NOMO-1 treated with dmso at 0.1 percent for 144 hours (cell line): Measurements from ENCODE around the gene SPOCK3.

Experiments
- DNase-seq: peaks from one replicate; lab custom pipeline; 2025; ENCODE audit not compliant: unreplicated experiment; lab: John Stamatoyannopoulos, UW

SPOCK3 gene

DNA sequence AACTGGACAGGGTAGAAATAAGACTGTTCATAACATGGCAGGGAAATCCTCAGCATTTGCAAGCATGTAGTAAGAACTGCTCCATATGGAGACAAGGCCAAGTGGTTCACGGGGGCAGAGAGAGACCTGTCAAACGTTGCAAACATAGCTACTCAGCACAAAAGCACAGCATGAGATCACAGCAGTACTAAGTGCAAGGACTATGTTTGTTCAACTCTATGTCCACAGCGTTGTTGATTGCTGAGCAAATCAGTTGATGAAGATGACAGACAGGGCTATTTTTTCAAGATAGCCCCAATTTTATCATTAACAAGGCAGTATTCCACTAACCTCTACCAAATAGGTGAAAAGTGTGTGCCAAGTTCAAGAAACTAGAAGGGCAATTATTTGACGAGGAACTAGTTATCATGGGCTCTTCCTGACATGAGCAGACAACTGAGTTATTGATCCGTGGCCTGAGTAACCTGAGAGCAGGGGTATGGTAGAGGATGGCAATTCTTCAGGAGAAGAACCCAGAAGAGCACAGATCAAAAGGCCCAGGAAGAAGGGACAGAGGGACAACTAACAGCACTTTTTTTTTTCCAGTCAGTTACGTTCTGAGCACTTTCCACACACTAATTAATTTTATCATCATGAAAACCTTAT is 57.4 kb downstream of the SPOCK3 start:
- no peak for DNase-seq

DNA sequence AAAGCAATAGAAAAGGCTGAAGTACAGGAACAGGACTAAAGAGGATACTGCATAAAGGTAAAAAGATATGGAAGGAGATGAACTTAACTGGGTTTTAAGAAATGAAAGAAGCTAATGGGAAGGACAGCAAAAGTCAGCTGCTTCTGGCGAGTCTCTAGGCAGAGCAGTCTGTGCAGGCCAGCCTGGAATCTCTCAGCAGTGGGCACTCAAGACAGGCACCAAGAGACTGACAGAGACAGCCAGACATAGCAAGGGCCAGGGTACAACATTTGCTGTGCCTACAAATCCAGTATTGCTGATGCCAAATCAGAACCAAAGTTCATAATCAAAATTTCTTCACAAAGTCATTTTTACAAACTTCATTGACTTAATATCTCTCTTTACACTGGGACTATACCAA is 62.4 kb downstream of the SPOCK3 start:
- no peak for DNase-seq

DNA sequence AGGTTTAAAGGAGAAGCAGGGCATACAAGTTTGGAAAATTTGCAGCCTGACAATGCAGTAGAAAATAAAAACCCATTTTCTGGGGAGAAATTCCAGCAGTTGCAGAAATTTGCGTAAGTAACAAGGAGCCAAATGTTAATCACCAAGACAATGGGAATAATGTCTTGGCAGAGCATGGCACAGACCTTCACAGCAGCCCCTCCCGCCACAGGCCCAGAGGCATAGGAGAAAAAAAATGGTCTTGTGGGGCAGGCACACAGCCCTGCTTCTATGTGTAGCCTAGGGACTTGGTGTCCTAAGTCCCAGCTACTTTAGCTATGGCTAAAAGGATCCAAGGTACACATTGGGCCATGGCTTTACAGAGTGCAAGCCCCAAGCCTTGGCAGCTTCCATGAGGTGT is 65.7 kb downstream of the SPOCK3 start:
- DNase-seq = no peak

DNA sequence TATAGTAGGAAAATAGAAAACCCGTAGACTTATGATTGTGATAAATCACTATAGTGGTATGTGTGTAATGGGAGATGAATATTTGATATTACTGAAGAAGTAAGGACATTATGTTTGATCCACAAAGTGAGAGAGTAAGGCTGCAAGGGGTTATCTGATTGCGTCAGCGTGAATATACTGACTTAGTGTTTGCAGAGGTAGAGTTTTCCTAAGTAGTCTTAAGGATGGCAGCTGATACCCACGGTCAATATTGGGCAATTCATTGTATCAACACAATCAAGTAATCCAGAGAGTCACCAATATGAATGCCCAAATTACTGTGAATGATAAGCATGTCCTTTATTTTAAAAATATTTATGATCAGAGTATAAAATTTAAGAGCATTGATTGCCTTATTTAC is 83.7 kb downstream of the SPOCK3 start:
- no peak for DNase-seq

DNA sequence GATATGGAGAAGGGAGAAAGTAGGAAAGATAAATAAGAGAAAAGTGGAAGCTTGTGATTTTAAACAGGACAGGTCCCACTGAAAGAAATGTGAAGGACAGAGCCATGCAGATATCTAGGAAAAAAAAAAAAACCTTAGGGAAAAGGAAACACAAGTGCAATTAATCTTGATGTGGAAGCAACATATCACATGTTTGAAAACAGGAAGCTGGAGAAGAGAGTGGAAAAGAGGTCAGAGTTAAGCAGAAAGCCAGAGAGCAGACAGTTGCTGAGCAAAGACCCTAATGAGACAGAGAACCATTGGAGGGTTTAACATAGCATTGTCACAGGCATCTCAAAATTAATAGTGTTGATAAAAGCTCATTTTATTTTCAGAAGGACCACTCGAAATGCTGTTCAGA is 89.7 kb downstream of the SPOCK3 start:
- DNase-seq = no peak

DNA sequence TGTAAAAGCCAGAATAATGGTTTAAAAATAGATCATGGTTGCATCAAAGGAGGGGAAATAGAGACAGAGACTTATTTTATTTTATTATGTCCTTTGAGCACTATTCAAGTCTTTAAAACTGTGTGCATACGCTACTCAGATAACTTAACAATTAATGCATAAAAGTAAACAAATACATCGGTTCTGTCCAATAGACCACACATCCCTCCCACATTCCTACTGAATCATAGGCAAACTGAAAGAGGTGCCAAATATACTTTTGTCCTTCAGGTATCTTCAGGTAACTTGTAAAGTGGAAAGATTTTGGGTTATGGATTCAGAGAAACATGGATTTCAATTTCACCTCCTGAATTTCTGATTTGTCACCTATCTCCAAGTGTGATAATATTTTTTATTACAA is 91.3 kb downstream of the SPOCK3 start:
- DNase-seq = no peak

DNA sequence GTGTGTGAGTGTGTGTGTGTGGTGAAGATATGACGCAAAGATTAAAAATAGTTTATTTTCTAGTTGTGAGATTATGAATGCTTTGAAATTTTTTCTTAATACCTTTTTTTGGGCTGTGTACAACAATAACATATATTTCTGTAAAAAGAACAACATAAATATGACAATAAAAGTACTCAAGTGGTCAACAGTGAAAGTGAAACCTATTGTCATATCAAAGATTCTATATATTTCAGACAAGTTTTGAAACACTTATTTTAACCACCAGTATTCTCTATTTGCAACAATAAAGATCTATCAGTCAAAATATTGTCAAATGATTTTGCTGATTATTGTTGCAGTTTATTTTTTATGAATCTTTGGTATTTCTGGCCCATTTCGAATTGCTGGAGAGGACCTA is 98.0 kb downstream of the SPOCK3 start:
- no peak for DNase-seq

DNA sequence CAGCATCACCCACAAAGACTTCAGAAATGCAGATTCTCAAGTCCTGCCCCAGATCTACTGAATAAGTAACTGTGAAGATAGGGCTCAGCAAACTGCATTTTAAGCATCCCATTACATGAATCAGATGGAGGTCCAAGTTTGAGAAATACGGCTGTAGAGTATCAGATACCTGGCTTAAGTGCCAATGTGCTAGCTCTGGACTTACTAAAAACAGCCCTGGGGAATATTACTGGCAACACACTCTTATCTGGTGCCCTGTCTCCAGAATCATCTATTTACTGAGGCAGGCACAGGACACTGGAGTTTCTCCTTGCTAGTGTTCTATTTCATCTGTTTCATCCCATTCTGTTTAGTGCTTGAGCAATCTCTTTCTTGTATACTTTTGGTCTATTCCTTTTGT is 105.1 kb downstream of the SPOCK3 start:
- DNase-seq = no peak

DNA sequence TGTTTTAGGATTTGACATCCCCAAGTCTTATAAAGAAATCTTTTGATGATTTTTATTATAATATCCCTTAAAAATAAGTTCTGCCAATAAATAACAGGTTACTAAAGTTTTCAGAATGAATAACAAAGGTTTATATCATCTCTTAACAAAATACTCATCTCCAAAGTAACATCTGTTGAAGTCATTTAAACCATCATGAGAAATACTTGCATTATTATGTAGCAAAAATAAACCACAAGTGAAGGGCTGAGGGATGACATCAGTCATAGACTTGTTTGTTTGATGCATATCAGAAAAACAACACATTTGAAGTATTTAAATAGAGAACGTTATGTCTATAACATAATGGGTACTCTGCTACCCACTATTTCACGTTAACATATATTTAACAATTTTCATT is 114.9 kb downstream of the SPOCK3 start:
- DNase-seq = no peak

DNA sequence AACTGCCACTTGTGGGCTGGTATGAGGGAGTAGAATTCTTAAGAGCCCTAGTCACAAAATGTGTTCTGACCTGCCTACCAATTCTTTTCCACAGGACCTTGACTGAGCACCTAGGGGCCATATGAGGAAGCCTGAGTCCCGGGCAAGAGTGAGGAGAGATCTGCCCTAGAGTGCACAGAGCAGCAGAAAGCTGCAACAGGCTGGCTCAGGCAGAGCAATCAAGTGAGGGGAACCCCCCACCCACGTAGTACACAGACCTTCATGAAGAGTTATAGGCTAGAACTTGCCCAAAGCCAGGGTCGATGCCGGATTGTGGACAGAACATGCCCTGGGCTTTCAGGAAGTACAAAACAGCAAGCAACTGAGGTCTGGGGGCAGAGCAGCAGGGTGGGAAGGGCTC is 117.0 kb downstream of the SPOCK3 start:
- DNase-seq = no peak

DNA sequence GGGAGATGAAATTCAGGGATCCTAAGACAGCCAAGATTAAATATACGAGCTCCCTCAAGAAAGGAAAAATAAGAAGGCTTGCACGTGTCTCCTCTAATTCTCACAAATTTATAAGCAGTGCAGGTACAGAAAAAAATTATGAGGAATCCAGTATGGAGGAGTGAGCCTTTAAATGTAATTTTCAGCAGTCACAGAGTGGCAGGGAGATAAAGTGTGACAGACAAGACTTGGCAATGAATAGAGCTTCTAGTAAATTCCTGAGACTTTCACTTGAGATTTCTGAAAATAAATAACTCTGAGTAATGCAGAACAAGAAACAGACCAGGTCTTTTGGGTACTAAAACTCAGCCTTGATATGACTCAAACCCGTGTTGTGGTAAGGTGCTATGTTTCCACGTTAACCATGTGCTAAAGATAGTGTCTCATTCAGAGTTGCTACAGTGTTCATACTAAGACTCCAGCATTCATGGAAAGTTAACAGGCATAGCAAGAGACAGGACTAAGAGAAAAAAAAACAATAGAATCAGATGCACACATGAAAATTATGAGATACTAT is 119.8 kb downstream of the SPOCK3 start:
- no peak for DNase-seq

DNA sequence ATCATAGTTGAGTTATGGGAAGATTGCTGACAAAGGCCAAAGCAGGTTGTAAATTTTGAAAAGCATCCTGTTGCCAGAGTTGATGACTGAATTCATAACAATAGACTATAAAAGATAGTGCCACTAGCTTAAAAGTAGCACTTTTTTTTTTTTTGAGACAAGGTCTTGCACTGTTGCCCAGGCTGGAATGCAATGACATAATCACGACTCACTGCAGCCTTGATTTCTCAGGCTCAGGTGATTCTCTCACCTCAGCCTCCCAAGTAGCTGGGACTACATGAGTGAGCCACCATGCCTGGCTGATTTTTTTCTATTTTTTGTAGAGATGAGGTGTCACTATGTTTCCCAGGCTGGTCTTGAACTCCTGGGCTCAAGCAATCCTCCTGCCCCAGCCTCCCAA is 122.7 kb downstream of the SPOCK3 start:
- no peak for DNase-seq

DNA sequence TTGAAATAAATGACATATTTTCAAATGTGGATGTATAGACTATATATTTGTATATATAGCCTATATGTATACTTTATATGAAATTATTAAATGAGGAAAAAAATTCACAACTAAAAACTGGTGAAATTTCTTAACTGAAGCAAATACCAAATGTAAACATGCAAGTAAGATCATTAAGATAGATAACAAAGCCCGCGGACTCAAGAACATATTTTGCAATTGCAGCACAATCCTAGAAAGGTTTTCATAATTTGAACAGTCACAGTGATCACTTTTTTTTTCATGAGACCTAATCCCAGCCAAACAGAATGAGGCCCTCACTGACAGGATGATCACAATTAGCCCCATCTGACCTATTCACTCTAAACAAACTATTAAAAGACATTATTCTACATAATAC is 123.2 kb downstream of the SPOCK3 start:
- no peak for DNase-seq

DNA sequence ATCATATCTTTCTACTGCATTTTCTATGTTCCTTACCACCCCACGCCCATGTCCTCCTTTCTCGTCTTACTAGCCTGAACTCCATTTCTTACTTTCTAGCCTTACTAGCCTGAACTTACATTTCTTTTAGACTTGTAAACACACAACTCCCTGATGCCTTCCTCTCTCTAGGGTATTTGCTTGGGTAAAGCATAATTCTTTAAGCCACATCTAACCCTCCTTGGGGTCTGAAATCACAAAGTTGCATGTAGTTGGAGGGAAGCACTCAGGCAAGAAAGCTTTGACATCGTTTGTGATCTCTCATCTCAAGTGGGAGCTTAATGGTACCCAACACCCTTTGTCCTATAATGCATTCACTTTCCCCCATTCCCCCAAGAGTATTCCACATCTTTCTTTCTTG is 124.4 kb downstream of the SPOCK3 start:
- no peak for DNase-seq

DNA sequence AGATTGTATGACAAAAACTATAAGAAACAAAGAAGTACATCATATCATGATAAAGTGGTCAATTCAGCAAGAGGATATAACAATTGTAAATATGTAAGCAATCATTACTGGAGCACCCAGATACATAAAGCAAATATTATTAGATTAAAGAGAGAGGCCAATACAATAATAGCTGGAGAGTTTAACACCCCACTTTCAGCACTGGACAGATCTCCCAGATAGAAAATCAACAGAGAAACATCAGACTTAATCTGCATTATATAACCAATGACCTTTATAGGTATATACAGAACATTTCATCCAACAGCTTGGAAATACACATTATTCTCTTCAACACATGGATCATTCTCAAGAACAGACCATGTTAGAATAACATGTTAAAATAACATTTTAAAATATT is 128.4 kb downstream of the SPOCK3 start:
- no peak for DNase-seq

DNA sequence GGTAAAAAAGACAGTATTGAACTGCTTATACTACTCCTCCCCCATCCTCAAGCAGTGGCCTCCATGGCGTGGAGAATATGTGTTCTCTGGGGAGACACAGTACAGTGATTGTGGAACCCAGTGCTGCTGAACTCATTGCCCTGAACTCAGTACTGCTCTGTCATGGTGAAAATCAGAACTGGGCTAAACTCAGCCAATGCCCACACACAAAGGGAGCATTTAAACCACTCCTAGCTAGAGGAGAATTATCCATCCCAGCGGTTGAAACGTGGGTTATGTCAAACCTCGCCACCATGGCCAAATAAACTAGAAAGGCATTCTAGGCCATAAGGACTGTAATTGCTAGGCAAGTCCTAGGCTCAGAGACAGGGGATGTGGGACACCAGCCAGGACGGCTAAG is 131.8 kb downstream of the SPOCK3 start:
- DNase-seq = no peak

DNA sequence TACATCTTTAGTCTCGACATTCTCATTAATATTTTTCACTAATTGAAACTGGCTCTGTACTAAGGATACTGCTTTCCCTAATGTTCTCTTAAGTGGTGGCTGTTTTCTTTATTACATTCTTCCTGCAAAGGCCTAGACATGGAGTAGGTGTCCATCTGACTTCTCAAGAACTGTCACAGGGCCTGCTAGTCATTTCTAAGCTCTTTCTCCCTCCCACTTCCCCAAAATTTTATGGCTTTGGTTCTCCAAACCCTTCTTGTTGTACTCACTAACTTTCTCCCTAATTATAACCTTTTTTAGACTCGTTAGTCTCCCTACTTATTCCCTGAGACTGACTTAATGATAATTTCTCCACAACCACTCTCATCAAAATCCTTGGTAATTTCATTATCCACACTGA is 133.3 kb downstream of the SPOCK3 start:
- DNase-seq = no peak

DNA sequence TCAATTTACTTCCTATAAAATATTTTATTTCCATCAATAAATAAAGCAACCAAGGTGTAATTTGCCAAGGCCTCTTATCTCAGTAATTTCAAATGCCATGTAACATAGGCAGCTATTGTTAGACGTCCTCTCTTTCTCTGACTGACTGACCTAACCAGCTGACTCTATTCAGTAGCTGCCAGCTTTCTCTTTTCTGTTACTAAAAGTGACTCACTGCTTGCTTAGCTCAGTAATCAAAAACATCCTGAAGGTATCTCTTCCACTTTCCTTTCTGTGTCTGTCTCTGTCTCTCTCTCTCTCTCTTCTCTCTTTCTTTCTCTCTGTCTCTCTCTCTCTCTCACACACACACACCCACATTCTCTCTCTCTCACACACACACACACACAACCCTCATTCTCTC is 134.2 kb downstream of the SPOCK3 start:
- DNase-seq = no peak

DNA sequence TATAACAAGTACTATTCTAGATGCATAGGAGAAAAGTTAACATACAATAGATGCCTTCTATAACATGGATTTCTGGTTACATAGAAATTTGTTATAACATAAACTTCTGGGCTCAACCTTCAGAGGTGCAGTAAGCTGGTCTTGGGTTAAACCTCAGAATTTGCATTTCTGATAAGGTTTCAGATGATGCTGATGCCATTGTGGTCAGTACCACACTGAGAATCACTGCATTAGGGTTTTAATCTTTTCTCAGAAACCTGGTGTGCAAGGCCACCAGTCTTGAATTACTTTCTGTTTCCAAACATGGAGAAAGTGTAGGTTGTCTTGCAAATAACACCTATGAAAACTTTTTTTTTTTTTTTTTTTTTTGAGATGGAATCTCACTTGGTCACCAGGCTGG is 146.2 kb downstream of the SPOCK3 start:
- DNase-seq = no peak

DNA sequence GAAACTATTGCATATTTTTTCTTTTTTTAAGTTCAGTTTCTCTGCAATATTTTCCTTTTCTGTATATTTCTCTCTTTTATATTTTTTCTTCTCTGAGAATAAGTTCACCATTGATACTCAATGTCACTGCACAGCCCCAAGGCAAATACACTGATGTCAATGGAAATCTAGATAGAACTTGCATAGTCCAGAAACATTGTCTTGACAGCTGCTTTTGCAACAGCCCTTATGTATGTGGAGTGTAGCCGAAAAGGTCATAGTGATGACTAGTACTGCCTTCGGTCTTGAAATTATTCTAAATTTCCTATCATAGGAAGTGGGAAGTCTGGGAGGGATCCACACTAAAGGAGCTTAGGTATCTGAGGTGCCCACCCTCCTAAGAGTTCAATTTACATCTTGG is 150.0 kb downstream of the SPOCK3 start:
- no peak for DNase-seq

DNA sequence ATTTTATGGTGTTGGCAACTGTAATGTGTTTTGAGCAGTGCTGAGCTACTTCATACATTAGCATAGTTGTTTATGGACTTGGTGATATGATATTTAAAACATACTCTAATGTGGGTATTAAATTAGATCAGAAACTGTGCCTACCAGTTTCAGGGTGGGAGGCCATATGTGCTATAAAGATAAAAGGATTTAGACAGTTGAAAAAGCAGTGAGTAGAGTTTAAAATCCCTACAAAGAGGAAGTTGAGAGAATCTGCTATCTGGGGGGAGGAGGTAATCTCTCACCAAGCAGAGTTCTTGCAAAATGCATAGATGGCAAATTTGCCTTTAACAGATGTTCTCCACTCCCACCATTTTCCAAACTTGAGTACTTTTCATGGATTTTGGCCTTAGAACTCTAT is 154.5 kb downstream of the SPOCK3 start:
- DNase-seq = no peak

DNA sequence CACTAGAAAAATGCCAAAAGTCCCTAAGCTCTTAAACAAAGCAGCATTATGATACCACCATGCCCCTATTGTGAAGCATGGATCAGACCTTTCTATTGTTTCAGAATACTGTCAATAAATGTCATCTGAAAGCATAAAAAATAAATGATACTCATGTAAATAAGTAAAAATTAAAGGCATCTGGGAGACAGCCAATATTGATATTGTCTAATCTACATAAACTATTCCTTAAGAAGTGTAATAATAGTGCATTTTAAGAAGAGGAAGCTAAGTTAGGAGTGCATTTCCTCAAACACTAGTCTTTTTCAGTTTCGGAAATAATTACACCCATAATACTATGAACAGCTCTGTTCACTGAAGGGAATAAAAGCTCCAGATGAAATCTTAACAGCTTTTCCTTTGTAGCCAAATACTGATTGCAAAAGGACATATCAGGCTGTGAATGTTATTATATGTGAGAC is 181.6 kb downstream of the SPOCK3 start:
- no peak for DNase-seq

DNA sequence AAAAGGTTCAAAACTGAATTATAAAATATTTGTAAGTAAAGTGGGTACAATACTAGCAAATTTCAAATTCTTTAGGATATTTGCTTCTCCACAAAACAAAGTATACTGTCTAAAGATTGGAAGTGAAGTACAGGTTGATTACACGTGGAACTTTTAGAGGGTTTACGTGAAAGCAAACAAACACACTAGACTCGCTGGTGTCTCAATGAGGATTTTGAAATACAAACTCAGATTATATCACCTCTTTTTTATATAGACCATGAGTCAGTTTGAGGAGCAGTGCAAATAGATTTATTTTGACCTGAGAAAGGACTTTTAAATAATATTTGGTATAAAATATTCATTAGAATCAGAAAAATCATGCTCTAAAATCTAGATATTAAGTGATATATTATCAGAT is 185.0 kb downstream of the SPOCK3 start:
- no peak for DNase-seq
